WTC11 (cell line): Measurements from ENCODE around the gene FAM120AOS.

Experiments
- ATF1 ChIP-seq: sonication (generic); formaldehyde crosslinking; IDR thresholded peaks from 2 replicates; pipeline ENCODE4 v1.8.1; 2023; ENCODE audit warnings: mild to moderate bottlenecking, moderate library complexity, missing genetic modification reagents
- CREM ChIP-seq: sonication (generic); formaldehyde crosslinking; IDR thresholded peaks from 2 replicates; pipeline ENCODE4 v1.8.1; 2022; ENCODE audit warnings: mild to moderate bottlenecking, missing genetic modification reagents, moderate library complexity
- ETV6 ChIP-seq: sonication (generic); formaldehyde crosslinking; IDR thresholded peaks from 2 replicates; pipeline ENCODE4 v1.8.1; 2022; ENCODE audit warnings: mild to moderate bottlenecking, missing genetic modification reagents
- ZNF138 ChIP-seq: sonication (generic); formaldehyde crosslinking; conservative IDR thresholded peaks from 2 replicates; pipeline ENCODE4 v1.8.1; 2022; ENCODE audit warnings: mild to moderate bottlenecking, moderate library complexity, missing genetic modification reagents
- TF ChIP-seq, protein P1 (sequence below): sonication (generic); formaldehyde crosslinking; IDR thresholded peaks from 2 replicates; pipeline ENCODE4 v1.8.1; 2023; ENCODE audit warnings: mild to moderate bottlenecking, missing genetic modification reagents, moderate library complexity
- TF ChIP-seq, protein P2 (sequence below): fragments of 200-600 bp; IDR thresholded peaks from 2 replicates; pipeline ENCODE4 v1.8.0; 2022; ENCODE audit warnings: antibody characterized with exemption
- TF ChIP-seq, protein P3 (sequence below): sonication (generic); formaldehyde crosslinking; IDR thresholded peaks from 2 replicates; pipeline ENCODE4 v1.8.0; 2022; ENCODE audit warnings: mild to moderate bottlenecking, missing genetic modification reagents
- TF ChIP-seq, protein P4 (sequence below): sonication (generic); formaldehyde crosslinking; conservative IDR thresholded peaks from 2 replicates; pipeline ENCODE4 v1.8.1; 2022; ENCODE audit warnings: mild to moderate bottlenecking, missing genetic modification reagents

DNA sequence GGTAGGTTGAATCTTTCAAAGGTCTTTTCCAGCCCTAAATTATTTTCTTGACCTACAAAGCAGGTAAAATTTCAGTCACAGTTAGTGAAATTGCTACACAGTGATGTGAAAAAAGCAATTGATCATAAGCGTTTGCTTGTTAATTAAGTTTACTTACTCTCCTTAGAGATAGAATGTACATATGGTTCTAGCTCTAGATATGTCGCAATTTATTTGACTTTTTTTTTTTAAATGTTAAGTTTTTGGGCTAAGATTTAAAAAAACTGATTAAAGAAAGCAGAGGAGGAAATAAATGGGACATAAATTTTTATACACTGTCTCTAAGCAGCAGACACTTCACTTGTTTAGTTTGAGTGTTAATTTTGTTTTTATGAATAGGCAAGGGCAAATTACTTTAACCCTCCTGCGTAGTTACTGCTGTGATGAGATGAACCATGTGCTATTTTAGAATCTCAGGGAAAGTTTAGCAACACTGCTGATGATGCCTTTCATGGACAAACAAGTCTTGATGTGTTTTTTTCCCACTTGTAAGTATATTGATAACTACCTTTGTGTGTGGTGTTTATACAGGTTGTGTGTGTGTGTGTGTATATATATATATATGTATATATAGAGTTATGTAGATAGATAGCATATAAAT is 38.3 kb upstream of the FAM120AOS start:
- TF ChIP-seq, protein P1, sequence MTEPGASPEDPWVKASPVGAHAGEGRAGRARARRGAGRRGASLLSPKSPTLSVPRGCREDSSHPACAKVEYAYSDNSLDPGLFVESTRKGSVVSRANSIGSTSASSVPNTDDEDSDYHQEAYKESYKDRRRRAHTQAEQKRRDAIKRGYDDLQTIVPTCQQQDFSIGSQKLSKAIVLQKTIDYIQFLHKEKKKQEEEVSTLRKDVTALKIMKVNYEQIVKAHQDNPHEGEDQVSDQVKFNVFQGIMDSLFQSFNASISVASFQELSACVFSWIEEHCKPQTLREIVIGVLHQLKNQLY (CRISPR knock-in tag), result no peak
- TF ChIP-seq CREM (CRISPR knock-in tag) (no peak), ETV6 (no peak), ATF1 (CRISPR knock-in tag) (no peak), ZNF138 (CRISPR knock-in tag) (no peak)
- TF ChIP-seq, protein P2, sequence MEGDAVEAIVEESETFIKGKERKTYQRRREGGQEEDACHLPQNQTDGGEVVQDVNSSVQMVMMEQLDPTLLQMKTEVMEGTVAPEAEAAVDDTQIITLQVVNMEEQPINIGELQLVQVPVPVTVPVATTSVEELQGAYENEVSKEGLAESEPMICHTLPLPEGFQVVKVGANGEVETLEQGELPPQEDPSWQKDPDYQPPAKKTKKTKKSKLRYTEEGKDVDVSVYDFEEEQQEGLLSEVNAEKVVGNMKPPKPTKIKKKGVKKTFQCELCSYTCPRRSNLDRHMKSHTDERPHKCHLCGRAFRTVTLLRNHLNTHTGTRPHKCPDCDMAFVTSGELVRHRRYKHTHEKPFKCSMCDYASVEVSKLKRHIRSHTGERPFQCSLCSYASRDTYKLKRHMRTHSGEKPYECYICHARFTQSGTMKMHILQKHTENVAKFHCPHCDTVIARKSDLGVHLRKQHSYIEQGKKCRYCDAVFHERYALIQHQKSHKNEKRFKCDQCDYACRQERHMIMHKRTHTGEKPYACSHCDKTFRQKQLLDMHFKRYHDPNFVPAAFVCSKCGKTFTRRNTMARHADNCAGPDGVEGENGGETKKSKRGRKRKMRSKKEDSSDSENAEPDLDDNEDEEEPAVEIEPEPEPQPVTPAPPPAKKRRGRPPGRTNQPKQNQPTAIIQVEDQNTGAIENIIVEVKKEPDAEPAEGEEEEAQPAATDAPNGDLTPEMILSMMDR, result no peak
- TF ChIP-seq, protein P3, sequence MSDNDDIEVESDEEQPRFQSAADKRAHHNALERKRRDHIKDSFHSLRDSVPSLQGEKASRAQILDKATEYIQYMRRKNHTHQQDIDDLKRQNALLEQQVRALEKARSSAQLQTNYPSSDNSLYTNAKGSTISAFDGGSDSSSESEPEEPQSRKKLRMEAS (CRISPR knock-in tag), result no peak
- TF ChIP-seq, protein P4, sequence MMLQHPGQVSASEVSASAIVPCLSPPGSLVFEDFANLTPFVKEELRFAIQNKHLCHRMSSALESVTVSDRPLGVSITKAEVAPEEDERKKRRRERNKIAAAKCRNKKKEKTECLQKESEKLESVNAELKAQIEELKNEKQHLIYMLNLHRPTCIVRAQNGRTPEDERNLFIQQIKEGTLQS (CRISPR knock-in tag), result no peak
